Measurements from ENCODE around the gene TGIF2LY. TPM values are rescaled to one million over a fixed set of nuclear protein-coding genes. Genes with fewer than 3 reads are reported as not detected.
"Not testable (repeated sequence)": the region's sequence is repeated elsewhere in the genome, so short reads cannot be mapped to it uniquely, and the experiment has no call there.

TGIF2LY gene
- not detected for total RNA-seq

GRCh38 chrY:3578767-3579166 lies at the start of gene TGIF2LY:
Gene TGIF2LY (plus strand): TSS chrY:3579067. CDS start chrY:3579245, 178 bp downstream.
- not testable (repeated sequence) for H3K9me3 Mint-ChIP-seq

More at GRCh38 chrY:3578767-3579166, at the start of gene TGIF2LY:
- ATAC-seq; H3K27ac Mint-ChIP-seq; DNase-seq (ENCODE audit: low spot score); H3K27me3 Mint-ChIP-seq; H3K36me3 Mint-ChIP-seq; H3K4me1 Mint-ChIP-seq (ENCODE audit: low read depth in 2 of 2); H3K4me3 Mint-ChIP-seq: not testable (repeated sequence)
